ENCODE data around the gene GAA. TPM values are rescaled to one million over a fixed set of nuclear protein-coding genes. Genes with fewer than 3 reads are reported as not detected.
A peak's percentile ranks its signal among the peaks of the same experiment; 100 is the strongest.

The GAA gene
- total and polyA plus RNA-seq, 2 of the 13 experiments (the other 11 are each of a cell fraction or from before 2014, with no cell fraction given) = 21.6 to 36.4 TPM

GRCh38 chr17:80147035-80147822, 45.8 kb downstream of the GAA start, which contains the start of gene EIF4A3 (continued):
- TF ChIP-seq THRA (CRISPR knock-in tag; IDR thresholded peaks at IDR 0.05; ENCODE audit: borderline replicate concordance) = peak; percentile 39; the same call in 1 of the 2 replicates
- peak; percentile 86 for TF ChIP-seq HOXA5 (CRISPR knock-in tag; IDR thresholded peaks at IDR 0.05)
- TF ChIP-seq ARID4A (CRISPR knock-in tag; IDR thresholded peaks at IDR 0.05; ENCODE audit: borderline replicate concordance) = peak; percentile 98
- peak; percentile 63; the same call in 1 of the 2 replicates for TF ChIP-seq JUND (CRISPR knock-in tag; IDR thresholded peaks at IDR 0.05)
- no peak for TF ChIP-seq SOX13 (IDR thresholded peaks at IDR 0.05)
- peak in 1 of 2 experiments; percentile 38; a peak in 1 of 4 replicates for TF ChIP-seq SOX13 (CRISPR knock-in tag; conservative IDR thresholded peaks at IDR 0.05 in 1 of 2, IDR thresholded peaks at IDR 0.05 in 1 of 2)
- peak; percentile 58; the same call in 1 of the 2 replicates for TF ChIP-seq TMF1 (CRISPR knock-in tag; IDR thresholded peaks at IDR 0.05; ENCODE audit: low read depth)
- 0 out of 2 replicates have a peak, but pooled peaks have one; percentile 7 for TF ChIP-seq ZNF3 (CRISPR knock-in tag; IDR thresholded peaks at IDR 0.05)
- TF ChIP-seq RBFOX2 (IDR thresholded peaks at IDR 0.05; ENCODE audit: low read depth, low read length) = peak; percentile 99
- TF ChIP-seq ZBTB10 (CRISPR knock-in tag; IDR thresholded peaks at IDR 0.05; ENCODE audit: borderline replicate concordance) = no peak; the same call in 1 of the 2 replicates
- peak; percentile 66 for TF ChIP-seq ZBTB33 (CRISPR knock-in tag; IDR thresholded peaks at IDR 0.05)
- no peak for TF ChIP-seq SMARCE1 (IDR thresholded peaks at IDR 0.05; ENCODE audit: borderline replicate concordance)
- no peak; the same call in 1 of the 2 replicates for TF ChIP-seq ZNF670 (CRISPR knock-in tag; IDR thresholded peaks at IDR 0.05; ENCODE audit: borderline replicate concordance)
- no peak for TF ChIP-seq TCF7L2 (IDR thresholded peaks at IDR 0.05; ENCODE audit: low read depth, low read length)
- TF ChIP-seq SIN3B (IDR thresholded peaks at IDR 0.05; ENCODE audit: low read length) = peak; percentile 55; the same call in 1 of the 2 replicates
- TF ChIP-seq ZNF230 (CRISPR knock-in tag; IDR thresholded peaks at IDR 0.05) = peak; percentile 80; the same call in 1 of the 2 replicates
- peak; percentile 63; the same call in 1 of the 2 replicates for TF ChIP-seq ZBTB14 (CRISPR knock-in tag; IDR thresholded peaks at IDR 0.05)

Measured in HepG2 (cell line).